Heart left ventricle (tissue), 13 donors: ENCODE data around the gene PPP2R5B.

Source experiments
- CTCF ChIP-seq, 12 donors: fragments of 200-600 bp; sonication (generic) in 4 of 12; IDR thresholded peaks; one replicate each; pipeline versions ENCODE4 v1.5.0 to v1.8.0; 2018 to 2022; ENCODE audit warnings: antibody characterized with exemption in 12 of 12, mild to moderate bottlenecking in 5 of 12
- POLR2A ChIP-seq, 2 donors: fragments of 450-650 bp; IDR thresholded peaks; one replicate each; pipeline ENCODE4 v1.6.1; 2017; ENCODE audit warnings: antibody characterized with exemption in 2 of 2, mild to moderate bottlenecking in 2 of 2, moderate library complexity in 2 of 2
- donor health status: ischemic (EF 13 %, LVEDD 7.1; RV severe dilation, severe dysfunction).
- donor health status: DM: no; HTN: yes; CAD: no.
- donor health status: DM: no; HTN: no; CAD: no.
- donor health status: ischemic (EF 25% LVEDD 6.9; RV normal size, moderate dysfunction).
- donor health status: ischemic (EF 25% LVEDD 5.7; RV mildly dilated, moderate dysfunction).
- donor health status: ischemic (EF 35%, LVEDD 5.7; RV mildly dilated, moderate dysfunction).
- donor health status: nonischemic (EF 11% LVEDD 7.7; RV severe dilation, severe dysfunction).
- donor health status: DM: yes; HTN: yes; CAD: no.
- donor health status: PGD.
- donor health status: ischemic (EF 29% LVEDD 5.4; RV normal size, mild dysfunction).
- donor health status: nonischemic (EF 23%, LVEDD 6.1; RV moderate dilation, normal function).

GRCh38 chr11:64888729-64889511, 35.6 kb upstream of the PPP2R5B start:
- TF ChIP-seq POLR2A (IDR thresholded peaks at IDR 0.05) = no peak
- no peak for TF ChIP-seq CTCF (IDR thresholded peaks at IDR 0.05)
